Spinal cord (tissue), 10 donors: ENCODE measurements around the gene AP5S1. TPM values are rescaled to one million over a fixed set of nuclear protein-coding genes. Genes with fewer than 3 reads are reported as not detected.
"Not testable (repeated sequence)": the region's sequence is repeated elsewhere in the genome, so short reads cannot be mapped to it uniquely, and the experiment has no call there.

ENCODE experiments used
- DNase-seq, 6 donors: peaks; one replicate each; pipeline versions ENCODE4 v3.0.0 to v3.0.0-alpha.2; 2013 to 2015; ENCODE audit warnings: low spot score in 6 of 6, low read depth in 4 of 6
- H3K27ac ChIP-seq: one replicate; pipeline ENCODE4 v1.5.1; 2013; ENCODE audit warnings: low read depth, low read length, control low read depth
- H3K27me3 ChIP-seq: one replicate; pipeline ENCODE4 v1.6.1; 2013; ENCODE audit warnings: low read length; ENCODE audit not compliant: control insufficient read depth, insufficient read depth
- H3K36me3 ChIP-seq: one replicate; pipeline ENCODE4 v1.6.1; 2013; ENCODE audit warnings: low read length; ENCODE audit not compliant: control insufficient read depth, insufficient read depth
- H3K4me1 ChIP-seq: one replicate; pipeline ENCODE4 v1.6.1; 2013; ENCODE audit warnings: low read length; ENCODE audit not compliant: control insufficient read depth, insufficient read depth
- H3K4me3 ChIP-seq: one replicate; pipeline ENCODE4 v1.5.1; 2013; ENCODE audit warnings: low read depth, low read length, control low read depth
- H3K9me3 ChIP-seq: one replicate; pipeline ENCODE4 v1.6.1; 2013; ENCODE audit warnings: low read length; ENCODE audit not compliant: control insufficient read depth, insufficient read depth
- WGBS: methylation state at CpG from one replicate; pipeline ENCODE4 v1.1.5; 2013; ENCODE audit warnings: missing lambda C conversion rate; ENCODE audit not compliant: insufficient coverage; 5-methylcytosine and 5-hydroxymethylcytosine counted together
- polyA plus RNA-seq, 2 donors: library from polyadenylated mRNA; unstranded; fragments of 120-200 nt; gene quantifications; one replicate each; pipeline ENCODE4 v1.2.1, GENCODE V29; 2013; ENCODE audit not compliant: insufficient read length in 2 of 2
- total RNA-seq, 2 donors: library from RNA; depleted of rRNA in 1 of 2; stranded (reverse); fragments of 120-200 nt in 1 of 2; fragments of >200 nt in 1 of 2; gene quantifications; one replicate each; pipeline versions ENCODE4 v1.2.3 to v1.2.4, GENCODE V29; 2013 to 2014
- donor health status: healthy.

The AP5S1 gene
- total and polyA plus RNA-seq, 4 donors = 10.3 to 19.1 (median 15.6) TPM

- H3K4me1 ChIP-seq = no peaks in the 10 kb centered on the region
- H3K9me3 ChIP-seq = no peaks in the 10 kb centered on the region
- H3K36me3 ChIP-seq = peaks cover 4% of the 10 kb centered on the region
- DNase-seq = no peak
- WGBS = 90% methylated on average over 1 of the region's 4 CpGs
- H3K27me3 ChIP-seq = no peaks in the 10 kb centered on the region
- H3K27ac ChIP-seq = no peak overlapping the region
- no peak overlapping the region for H3K4me3 ChIP-seq
Observed at GRCh38 chr20:3836132-3836531, 15.8 kb downstream of the AP5S1 start.

GRCh38 chr20:3839328-3839727, 19.0 kb downstream of the AP5S1 start:
- no peak for DNase-seq

GRCh38 chr20:3840201-3840600, 19.9 kb downstream of the AP5S1 start:
- not testable (repeated sequence) for H3K36me3 ChIP-seq, H3K4me1 ChIP-seq, H3K27me3 ChIP-seq, H3K4me3 ChIP-seq, DNase-seq, H3K9me3 ChIP-seq, H3K27ac ChIP-seq
- WGBS = 93% methylated on average over 2 of the region's 7 CpGs

More at GRCh38 chr20:3839328-3839727, 19.0 kb downstream of the AP5S1 start:
- no peaks in the 10 kb centered on the region for H3K27me3 ChIP-seq
- WGBS = 78% methylated on average over 1 of the region's 3 CpGs
- H3K4me3 ChIP-seq = no peak overlapping the region
- H3K36me3 ChIP-seq = no peaks in the 10 kb centered on the region
- H3K27ac ChIP-seq = no peak overlapping the region
- no peaks in the 10 kb centered on the region for H3K4me1 ChIP-seq
- H3K9me3 ChIP-seq = no peaks in the 10 kb centered on the region

- Histone ChIP-seq H3K27ac (no peak overlapping the region), H3K4me3 (no peak overlapping the region), H3K9me3 (no peaks in the 10 kb centered on the region), H3K36me3 (no peaks in the 10 kb centered on the region), H3K27me3 (no peaks in the 10 kb centered on the region), H3K4me1 (peaks cover 12% of the 10 kb centered on the region)
- 25% methylated on average over 1 of the region's 7 CpGs for WGBS
- DNase-seq = no peak
Observed at GRCh38 chr20:3842348-3842930, 22.1 kb downstream of the AP5S1 start.

- Histone ChIP-seq H3K36me3 (peaks cover 4% of the 10 kb centered on the region), H3K9me3 (no peaks in the 10 kb centered on the region), H3K27ac (no peak overlapping the region), H3K27me3 (no peaks in the 10 kb centered on the region), H3K4me1 (peaks cover 21% of the 10 kb centered on the region), H3K4me3 (no peak overlapping the region)
- DNase-seq = no peak
- 75% methylated on average over 5 of the region's 5 CpGs for WGBS
Observed at GRCh38 chr20:3843490-3843889, 23.1 kb downstream of the AP5S1 start.

- H3K36me3 ChIP-seq, H3K27me3 ChIP-seq, H3K9me3 ChIP-seq, H3K27ac ChIP-seq, DNase-seq, H3K4me3 ChIP-seq: not testable (repeated sequence)
- 97% methylated on average over 4 of the region's 9 CpGs for WGBS
- peaks cover 22% of the 10 kb centered on the region for H3K4me1 ChIP-seq
Observed at GRCh38 chr20:3843990-3844619, 23.8 kb downstream of the AP5S1 start.

- WGBS = 0% methylated on average over 20 of the region's 22 CpGs
- Histone ChIP-seq H3K27me3 (no peaks in the 10 kb centered on the region), H3K36me3 (peaks cover 9% of the 10 kb centered on the region), H3K9me3 (no peaks in the 10 kb centered on the region), H3K4me1 (peaks cover 22% of the 10 kb centered on the region), H3K4me3 (peak overlapping the region; percentile 85), H3K27ac (peak overlapping the region; percentile 87)
- DNase-seq = peak in 1 of 6 donors; percentile 81
Observed at GRCh38 chr20:3846378-3846739, 26.0 kb downstream of the AP5S1 start.

- peak in 5 of 6 donors; percentile 67 to 96 (median 81) for DNase-seq
- Histone ChIP-seq H3K36me3 (peaks cover 11% of the 10 kb centered on the region), H3K27ac (peak within 1 kb of the TSS; percentile 87), H3K4me3 (peak within 1 kb of the TSS; percentile 85), H3K4me1 (peaks cover 22% of the 10 kb centered on the region), H3K27me3 (no peaks in the 10 kb centered on the region), H3K9me3 (no peaks in the 10 kb centered on the region)
- under 1% methylated on average over 72 of the region's 72 CpGs for WGBS
Observed at GRCh38 chr20:3846740-3847428, 26.5 kb downstream of the AP5S1 start, which contains the start of gene MAVS. MAVS (plus strand) TSS chr20:3846834; CDS start chr20:3854625, 7,791 bp downstream.

- DNase-seq = peak in 2 of 6 donors; percentile 5 to 13
- H3K27ac ChIP-seq = peak overlapping the region; percentile 87
Observed at GRCh38 chr20:3847429-3847940, 27.1 kb downstream of the AP5S1 start.

More at GRCh38 chr20:3847429-3847940, 27.1 kb downstream of the AP5S1 start:
- H3K9me3 ChIP-seq = no peaks in the 10 kb centered on the region
- H3K4me1 ChIP-seq = peaks cover 22% of the 10 kb centered on the region
- peaks cover 13% of the 10 kb centered on the region for H3K36me3 ChIP-seq
- 75% methylated on average over 3 of the region's 8 CpGs for WGBS
- H3K27me3 ChIP-seq = no peaks in the 10 kb centered on the region
- H3K4me3 ChIP-seq = peak overlapping the region; percentile 85
